ENCODE measurements around the gene NRARP.
A peak's percentile ranks its signal among the peaks of the same experiment; 100 is the strongest.

NRARP gene

GRCh38 chr9:137317718-137318511 is 15.8 kb upstream of the NRARP start:
- TF ChIP-seq RAD21 (IDR thresholded peaks at IDR 0.05; ENCODE audit: low read depth) = no peak
- no peak for TF ChIP-seq TAF1 (IDR thresholded peaks at IDR 0.05; ENCODE audit: low read depth)
- TF ChIP-seq NFIC (IDR thresholded peaks at IDR 0.05) = no peak
- no peak for TF ChIP-seq FOXM1 (IDR thresholded peaks at IDR 0.05; ENCODE audit: borderline replicate concordance, low read depth)
- TF ChIP-seq USF1 (IDR thresholded peaks at IDR 0.05) = no peak
- TF ChIP-seq TEAD4 (IDR thresholded peaks at IDR 0.05) = no peak

DNA sequence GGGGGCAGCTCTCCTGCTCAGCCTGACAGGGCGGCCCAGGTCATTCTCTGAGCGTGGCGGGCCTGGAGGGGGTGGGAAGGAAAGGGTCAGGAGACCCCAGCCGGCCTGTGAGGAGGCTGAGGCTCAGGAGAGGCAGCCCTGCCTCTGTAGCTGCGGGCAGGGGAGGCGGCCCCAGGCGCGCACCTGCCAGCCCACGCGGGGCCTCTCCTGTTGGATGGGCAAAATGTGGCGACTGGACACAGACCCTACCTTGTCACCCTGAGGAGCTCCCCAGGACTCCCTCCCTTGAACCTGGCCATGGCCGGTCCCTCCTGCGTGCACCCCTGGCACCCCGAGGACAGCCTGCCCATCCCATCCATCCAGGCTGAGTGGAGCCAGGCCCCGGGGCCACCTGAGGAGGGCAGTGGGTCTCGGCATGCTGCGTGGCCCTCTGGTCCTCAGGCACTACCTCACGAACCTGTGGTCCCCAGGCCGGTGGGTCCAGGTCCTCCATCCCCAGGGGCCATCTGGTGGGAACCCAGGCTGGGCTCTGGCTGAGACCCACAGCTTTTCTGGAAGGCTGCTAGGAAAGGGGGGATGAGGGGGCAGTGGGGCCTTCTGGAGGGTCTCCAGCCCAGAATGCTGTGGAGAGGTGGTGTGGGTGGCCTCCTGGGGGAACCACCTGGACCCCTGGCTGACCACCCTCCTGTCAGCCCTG is 15.1 kb upstream of the NRARP start:
- no peak for TF ChIP-seq MAX (IDR thresholded peaks at IDR 0.05)
- no peak for TF ChIP-seq CEBPB (IDR thresholded peaks at IDR 0.05)
- TF ChIP-seq TEAD4 (IDR thresholded peaks at IDR 0.05) = no peak

DNA sequence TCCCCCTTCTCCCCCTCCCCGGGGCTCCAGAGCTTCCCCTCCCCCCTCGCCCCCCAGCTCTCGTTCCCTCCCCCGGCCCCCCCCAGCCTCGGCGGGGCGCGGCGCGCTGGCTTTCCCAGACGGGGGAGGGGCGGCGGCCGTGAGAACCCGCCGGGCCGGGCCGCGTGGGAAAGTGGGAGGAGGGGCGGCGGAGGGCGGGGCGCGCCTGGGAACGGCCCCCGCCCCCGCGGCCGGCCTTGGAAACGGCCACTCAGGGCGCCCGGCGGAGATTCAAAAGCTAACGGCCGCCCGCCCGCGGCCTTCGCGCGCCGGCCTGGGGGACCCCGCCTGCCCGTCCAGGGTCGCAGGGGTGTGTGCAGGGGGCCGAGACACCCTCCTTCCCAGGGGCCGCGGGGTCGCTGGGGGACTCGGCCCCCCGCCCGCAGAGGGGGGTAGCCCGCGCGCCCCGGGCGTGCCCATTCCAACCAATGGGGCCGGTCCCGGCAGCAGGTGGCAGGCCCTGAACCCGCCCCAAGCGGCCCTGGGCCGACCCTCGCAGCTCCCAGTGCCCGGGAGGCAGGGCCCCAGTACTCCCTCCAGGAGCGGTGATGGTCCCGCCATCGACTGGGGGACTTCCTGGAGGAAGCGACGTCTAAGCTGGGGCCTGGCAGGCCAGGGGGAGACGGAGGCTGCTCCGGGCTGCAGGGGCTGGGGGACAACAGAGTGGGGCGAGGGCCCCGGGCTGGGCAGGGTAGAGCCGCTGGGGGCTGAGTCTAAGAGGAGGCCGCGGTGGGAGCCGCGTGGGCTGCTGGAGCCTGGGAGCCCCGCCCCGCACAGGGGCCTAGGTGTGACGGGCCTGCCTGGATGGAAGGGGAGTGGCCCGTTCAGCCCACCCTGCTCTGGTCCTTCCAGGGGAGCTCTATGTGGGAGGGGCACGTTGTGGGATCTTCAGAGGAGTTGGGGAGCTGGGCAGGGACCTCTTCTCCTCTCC is 14.2 kb upstream of the NRARP start:
- no peak; the same call in 1 of the 2 replicates for TF ChIP-seq EP300 (IDR thresholded peaks at IDR 0.05; ENCODE audit: borderline replicate concordance)
- peak; percentile 85 for TF ChIP-seq ZBTB7A (IDR thresholded peaks at IDR 0.05; ENCODE audit: low read depth)
- TF ChIP-seq EGR1 (IDR thresholded peaks at IDR 0.05) = peak; percentile 72
- peak; percentile 16; the same call in 1 of the 2 replicates for TF ChIP-seq TAF1 (IDR thresholded peaks at IDR 0.05; ENCODE audit: low read depth)
- TF ChIP-seq TCF12 (IDR thresholded peaks at IDR 0.05; ENCODE audit: low read depth) = peak; percentile 64; the same call in 1 of the 2 replicates
- peak; percentile 27; the same call in 1 of the 2 replicates for TF ChIP-seq FOXM1 (IDR thresholded peaks at IDR 0.05; ENCODE audit: borderline replicate concordance, low read depth)
- TF ChIP-seq MAX (IDR thresholded peaks at IDR 0.05) = peak; percentile 23; the same call in 1 of the 2 replicates
- no peak for TF ChIP-seq CREB1 (IDR thresholded peaks at IDR 0.05; ENCODE audit: low read depth)

DNA sequence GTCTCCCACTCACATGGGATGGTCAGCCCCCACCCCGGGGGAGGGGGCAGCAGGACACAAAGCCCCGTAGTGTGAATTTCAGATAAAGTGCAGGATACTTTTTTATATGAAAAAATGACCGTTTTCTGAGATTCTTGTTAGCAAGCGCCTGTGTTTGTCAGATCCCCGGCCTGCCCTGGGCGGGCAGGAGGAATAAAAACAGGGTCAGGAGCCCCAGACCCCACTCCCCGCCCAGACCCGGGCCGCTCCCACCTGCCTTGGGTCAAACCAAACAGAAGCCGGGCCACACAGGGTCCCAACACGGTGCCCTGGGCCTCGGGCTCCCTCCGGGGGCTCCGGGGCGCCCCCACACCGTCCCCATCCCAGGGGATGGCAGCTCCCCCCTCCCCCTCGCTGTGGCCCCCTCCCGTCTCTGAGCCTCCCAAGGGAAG is 13.5 kb upstream of the NRARP start:
- no peak for TF ChIP-seq ZBTB7A (IDR thresholded peaks at IDR 0.05; ENCODE audit: low read depth)
- no peak for TF ChIP-seq FOXM1 (IDR thresholded peaks at IDR 0.05; ENCODE audit: borderline replicate concordance, low read depth)
- TF ChIP-seq USF1 (IDR thresholded peaks at IDR 0.05) = no peak
- TF ChIP-seq CREB1 (IDR thresholded peaks at IDR 0.05; ENCODE audit: low read depth) = no peak
- no peak for TF ChIP-seq EP300 (IDR thresholded peaks at IDR 0.05; ENCODE audit: borderline replicate concordance)
- no peak for TF ChIP-seq YY1 (IDR thresholded peaks at IDR 0.05; ENCODE audit: low read depth)
- TF ChIP-seq EGR1 (IDR thresholded peaks at IDR 0.05) = no peak
- TF ChIP-seq NFIC (IDR thresholded peaks at IDR 0.05) = no peak

DNA sequence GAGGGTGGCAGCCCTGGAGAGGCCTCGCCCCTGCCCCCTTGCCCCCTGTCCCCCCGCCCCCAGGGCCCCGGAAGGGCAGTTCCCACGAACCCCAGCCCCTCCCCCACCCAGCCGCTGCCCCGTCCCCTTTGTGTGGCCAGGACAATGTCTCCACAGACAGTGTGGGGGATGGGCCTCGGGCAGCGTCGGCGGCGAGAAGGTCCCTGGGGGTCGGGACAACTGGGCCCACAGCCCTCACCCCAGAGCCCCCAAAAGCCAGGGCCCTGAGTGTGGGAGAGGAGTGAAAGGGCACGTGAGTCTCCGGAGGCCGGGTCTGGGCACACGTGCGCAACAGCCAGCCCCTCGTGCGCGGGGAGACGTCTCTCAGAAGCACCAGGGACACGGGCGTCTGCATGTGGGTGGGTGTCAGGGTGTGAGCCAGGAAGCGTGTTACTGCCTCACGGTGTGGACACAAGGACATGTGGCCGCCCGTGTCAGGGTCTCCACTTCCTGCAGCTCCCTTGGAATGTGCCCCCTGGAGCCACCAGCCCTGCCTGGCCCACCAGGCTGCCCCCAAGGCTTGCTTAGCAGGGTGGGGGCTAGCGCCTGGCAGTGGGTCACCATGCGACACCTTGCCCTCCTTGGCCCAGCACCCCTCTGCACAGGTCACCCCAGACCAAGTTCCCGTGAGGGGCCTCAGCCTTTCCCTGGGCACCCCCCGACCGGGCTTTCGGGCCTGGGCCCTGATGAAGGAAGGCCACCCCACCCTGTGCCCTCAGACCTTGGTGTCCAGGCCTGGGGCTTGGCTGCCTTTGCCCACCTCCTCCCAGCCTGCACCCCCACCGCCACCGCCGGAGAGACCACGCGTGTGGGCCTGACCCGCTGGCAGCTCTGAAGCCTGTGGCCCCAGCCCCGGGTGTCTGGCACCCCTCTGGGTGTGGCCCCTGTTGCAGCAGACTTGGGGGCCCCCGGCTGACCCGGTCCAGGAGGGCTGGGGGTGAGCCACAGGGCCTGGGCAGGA is 12.8 kb upstream of the NRARP start:
- no peak for TF ChIP-seq MAX (IDR thresholded peaks at IDR 0.05)
- no peak for TF ChIP-seq EGR1 (IDR thresholded peaks at IDR 0.05)
- TF ChIP-seq CREB1 (IDR thresholded peaks at IDR 0.05; ENCODE audit: low read depth) = no peak
- TF ChIP-seq TCF12 (IDR thresholded peaks at IDR 0.05; ENCODE audit: low read depth) = no peak
- TF ChIP-seq, protein P1, sequence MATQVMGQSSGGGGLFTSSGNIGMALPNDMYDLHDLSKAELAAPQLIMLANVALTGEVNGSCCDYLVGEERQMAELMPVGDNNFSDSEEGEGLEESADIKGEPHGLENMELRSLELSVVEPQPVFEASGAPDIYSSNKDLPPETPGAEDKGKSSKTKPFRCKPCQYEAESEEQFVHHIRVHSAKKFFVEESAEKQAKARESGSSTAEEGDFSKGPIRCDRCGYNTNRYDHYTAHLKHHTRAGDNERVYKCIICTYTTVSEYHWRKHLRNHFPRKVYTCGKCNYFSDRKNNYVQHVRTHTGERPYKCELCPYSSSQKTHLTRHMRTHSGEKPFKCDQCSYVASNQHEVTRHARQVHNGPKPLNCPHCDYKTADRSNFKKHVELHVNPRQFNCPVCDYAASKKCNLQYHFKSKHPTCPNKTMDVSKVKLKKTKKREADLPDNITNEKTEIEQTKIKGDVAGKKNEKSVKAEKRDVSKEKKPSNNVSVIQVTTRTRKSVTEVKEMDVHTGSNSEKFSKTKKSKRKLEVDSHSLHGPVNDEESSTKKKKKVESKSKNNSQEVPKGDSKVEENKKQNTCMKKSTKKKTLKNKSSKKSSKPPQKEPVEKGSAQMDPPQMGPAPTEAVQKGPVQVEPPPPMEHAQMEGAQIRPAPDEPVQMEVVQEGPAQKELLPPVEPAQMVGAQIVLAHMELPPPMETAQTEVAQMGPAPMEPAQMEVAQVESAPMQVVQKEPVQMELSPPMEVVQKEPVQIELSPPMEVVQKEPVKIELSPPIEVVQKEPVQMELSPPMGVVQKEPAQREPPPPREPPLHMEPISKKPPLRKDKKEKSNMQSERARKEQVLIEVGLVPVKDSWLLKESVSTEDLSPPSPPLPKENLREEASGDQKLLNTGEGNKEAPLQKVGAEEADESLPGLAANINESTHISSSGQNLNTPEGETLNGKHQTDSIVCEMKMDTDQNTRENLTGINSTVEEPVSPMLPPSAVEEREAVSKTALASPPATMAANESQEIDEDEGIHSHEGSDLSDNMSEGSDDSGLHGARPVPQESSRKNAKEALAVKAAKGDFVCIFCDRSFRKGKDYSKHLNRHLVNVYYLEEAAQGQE (IDR thresholded peaks at IDR 0.05; ENCODE audit: low read depth) = no peak
- no peak for TF ChIP-seq USF1 (IDR thresholded peaks at IDR 0.05)
- no peak for TF ChIP-seq CEBPB (IDR thresholded peaks at IDR 0.05)
- TF ChIP-seq RAD21 (IDR thresholded peaks at IDR 0.05; ENCODE audit: low read depth) = no peak
- TF ChIP-seq FOXM1 (IDR thresholded peaks at IDR 0.05; ENCODE audit: borderline replicate concordance, low read depth) = no peak
- no peak for TF ChIP-seq YY1 (IDR thresholded peaks at IDR 0.05; ENCODE audit: low read depth)
- TF ChIP-seq TAF1 (IDR thresholded peaks at IDR 0.05; ENCODE audit: low read depth) = no peak
- no peak for TF ChIP-seq NFIC (IDR thresholded peaks at IDR 0.05)
- TF ChIP-seq EP300 (IDR thresholded peaks at IDR 0.05; ENCODE audit: borderline replicate concordance) = no peak
- TF ChIP-seq TEAD4 (IDR thresholded peaks at IDR 0.05) = no peak
- no peak for TF ChIP-seq ZBTB7A (IDR thresholded peaks at IDR 0.05; ENCODE audit: low read depth)
